GM12891 (cell line): ENCODE results near the gene PCDHGA1.
"Not testable (repeated sequence)": the region's sequence is repeated elsewhere in the genome, so short reads cannot be mapped to it uniquely, and the experiment has no call there.

ENCODE experiments used
- DNase-seq: peaks from one replicate; pipeline ENCODE4 v3.0.0; 2011; ENCODE audit warnings: low spot score; ENCODE audit not compliant: insufficient read length
- FAIRE-seq: peaks from 2 replicates; lab custom pipeline; 2011; peaks lifted over from hg19 to GRCh38; lab: Jason Lieb, UNC
- PAX5 ChIP-seq: IDR thresholded peaks from 2 replicates; pipeline ENCODE4 v1.6.1; 2011; ENCODE audit warnings: low read length, moderate library complexity, mild to moderate bottlenecking; ENCODE audit not compliant: insufficient read depth, severe bottlenecking
- POLR2A ChIP-seq: IDR thresholded peaks from 2 replicates; pipeline ENCODE4 v1.6.1; 2011; ENCODE audit warnings: low read depth, low read length, control low read depth
- POLR2AphosphoS5 ChIP-seq: IDR thresholded peaks from 2 replicates; pipeline ENCODE4 v1.6.1; 2011; ENCODE audit warnings: low read depth, low read length, control low read depth
- POU2F2 ChIP-seq: IDR thresholded peaks from 2 replicates; pipeline ENCODE4 v1.6.1; 2011; ENCODE audit warnings: low read depth, mild to moderate bottlenecking, control low read depth, low read length, moderate library complexity
- SPI1 ChIP-seq: IDR thresholded peaks from 2 replicates; pipeline ENCODE4 v1.6.1; 2011; ENCODE audit warnings: low read depth, low read length, control low read depth
- TAF1 ChIP-seq: IDR thresholded peaks from 2 replicates; pipeline ENCODE4 v1.6.1; 2011; ENCODE audit warnings: low read depth, low read length, control low read depth

The PCDHGA1 gene

DNA sequence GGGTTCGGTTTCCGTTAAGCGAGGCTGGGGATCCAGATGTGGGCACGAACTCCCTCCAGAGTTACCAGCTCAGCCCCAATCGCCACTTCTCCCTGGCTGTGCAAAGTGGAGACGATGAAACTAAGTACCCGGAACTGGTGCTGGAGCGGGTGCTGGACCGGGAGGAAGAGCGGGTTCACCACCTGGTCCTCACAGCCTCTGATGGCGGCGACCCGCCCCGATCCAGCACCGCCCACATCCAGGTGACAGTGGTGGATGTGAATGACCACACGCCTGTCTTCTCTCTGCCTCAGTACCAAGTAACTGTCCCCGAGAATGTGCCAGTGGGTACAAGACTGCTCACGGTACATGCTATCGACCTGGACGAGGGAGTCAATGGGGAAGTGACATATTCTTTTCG is 53.0 kb downstream of the PCDHGA1 start:
- no peak for FAIRE-seq
- no peak for DNase-seq
- no peak for TF ChIP-seq POU2F2

DNA sequence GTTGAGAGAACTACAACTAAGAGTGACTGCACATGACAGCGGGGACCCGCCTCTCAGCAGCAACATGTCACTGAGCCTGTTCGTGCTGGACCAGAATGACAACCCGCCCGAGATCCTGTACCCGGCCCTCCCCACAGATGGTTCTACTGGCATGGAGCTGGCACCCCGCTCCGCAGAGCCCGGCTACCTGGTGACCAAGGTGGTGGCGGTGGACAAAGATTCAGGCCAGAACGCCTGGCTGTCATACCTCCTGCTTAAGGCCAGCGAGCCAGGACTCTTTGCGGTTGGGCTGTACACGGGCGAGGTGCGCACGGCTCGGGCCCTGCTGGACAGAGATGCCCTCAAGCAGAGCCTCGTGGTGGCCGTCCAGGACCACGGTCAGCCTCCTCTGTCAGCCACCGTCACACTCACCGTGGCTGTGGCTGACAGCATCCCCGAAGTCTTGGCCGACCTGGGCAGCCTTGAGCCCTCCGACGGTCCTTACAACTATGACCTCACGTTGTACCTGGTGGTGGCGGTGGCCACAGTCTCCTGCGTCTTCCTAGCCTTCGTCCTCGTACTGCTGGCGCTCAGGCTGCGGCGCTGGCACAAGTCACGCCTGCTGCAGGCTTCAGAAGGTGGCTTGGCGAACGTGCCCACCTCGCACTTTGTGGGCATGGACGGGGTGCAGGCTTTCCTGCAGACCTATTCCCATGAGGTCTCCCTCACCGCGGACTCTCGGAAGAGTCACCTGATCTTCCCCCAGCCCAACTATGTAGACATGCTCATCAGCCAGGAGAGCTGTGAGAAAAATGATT is 54.4 kb downstream of the PCDHGA1 start:
- no peak for FAIRE-seq
- TF ChIP-seq POLR2AphosphoS5: no peak
- no peak for TF ChIP-seq PAX5
- no peak for TF ChIP-seq POLR2A
- no peak for TF ChIP-seq SPI1
- TF ChIP-seq TAF1: no peak
- no peak for TF ChIP-seq POU2F2

DNA sequence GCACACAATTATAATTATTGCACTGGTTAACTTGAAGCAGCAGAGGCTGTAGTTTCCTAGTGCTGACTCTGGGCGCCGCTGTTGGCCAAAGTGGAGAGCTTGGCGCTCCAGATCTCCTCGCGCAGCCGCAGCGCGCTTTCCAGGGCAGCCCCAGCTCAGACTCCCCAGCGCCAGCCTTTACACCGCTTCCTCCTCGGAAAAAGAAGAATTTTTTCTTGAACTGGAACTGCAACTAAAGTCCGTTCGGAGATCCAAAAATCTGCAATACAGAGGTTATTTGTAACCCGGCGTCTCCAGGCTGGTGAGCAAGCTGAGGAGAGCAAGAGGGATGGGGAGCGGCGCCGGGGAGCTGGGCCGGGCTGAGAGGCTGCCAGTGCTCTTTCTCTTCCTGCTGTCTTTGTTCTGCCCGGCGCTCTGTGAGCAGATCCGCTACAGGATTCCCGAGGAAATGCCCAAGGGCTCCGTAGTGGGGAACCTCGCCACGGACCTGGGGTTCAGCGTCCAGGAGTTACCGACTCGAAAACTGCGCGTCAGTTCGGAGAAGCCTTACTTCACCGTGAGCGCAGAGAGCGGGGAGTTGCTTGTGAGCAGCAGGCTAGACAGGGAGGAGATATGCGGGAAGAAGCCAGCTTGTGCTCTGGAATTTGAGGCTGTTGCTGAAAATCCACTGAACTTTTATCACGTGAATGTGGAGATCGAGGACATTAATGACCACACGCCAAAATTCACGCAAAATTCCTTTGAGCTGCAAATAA is 57.4 kb downstream of the PCDHGA1 start, which contains the start of gene PCDHGB4:
Gene PCDHGB4, plus strand, starts transcription at position 142 of the 755 bp plus-strand sequence. Its CDS starts 187 bp downstream, at position 329.
- DNase-seq, FAIRE-seq: not testable (repeated sequence)

More for the DNA sequence above, 54.4 kb downstream of the PCDHGA1 start:
- no peak for DNase-seq

DNA sequence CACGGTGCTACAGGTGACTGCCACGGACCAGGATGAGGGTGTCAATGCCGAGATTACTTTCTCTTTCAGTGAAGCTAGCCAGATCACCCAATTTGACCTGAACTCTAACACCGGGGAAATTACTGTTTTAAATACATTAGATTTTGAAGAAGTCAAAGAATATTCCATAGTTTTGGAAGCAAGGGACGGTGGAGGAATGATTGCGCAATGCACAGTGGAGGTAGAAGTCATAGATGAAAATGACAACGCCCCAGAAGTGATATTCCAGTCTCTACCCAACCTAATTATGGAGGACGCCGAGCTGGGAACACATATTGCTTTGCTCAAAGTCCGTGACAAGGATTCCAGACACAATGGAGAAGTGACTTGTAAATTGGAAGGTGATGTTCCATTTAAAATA is 58.3 kb downstream of the PCDHGA1 start:
- FAIRE-seq: no peak
- TF ChIP-seq TAF1 (no peak), SPI1 (no peak), POLR2AphosphoS5 (no peak), POLR2A (no peak), PAX5 (no peak), POU2F2 (no peak)
- no peak for DNase-seq

DNA sequence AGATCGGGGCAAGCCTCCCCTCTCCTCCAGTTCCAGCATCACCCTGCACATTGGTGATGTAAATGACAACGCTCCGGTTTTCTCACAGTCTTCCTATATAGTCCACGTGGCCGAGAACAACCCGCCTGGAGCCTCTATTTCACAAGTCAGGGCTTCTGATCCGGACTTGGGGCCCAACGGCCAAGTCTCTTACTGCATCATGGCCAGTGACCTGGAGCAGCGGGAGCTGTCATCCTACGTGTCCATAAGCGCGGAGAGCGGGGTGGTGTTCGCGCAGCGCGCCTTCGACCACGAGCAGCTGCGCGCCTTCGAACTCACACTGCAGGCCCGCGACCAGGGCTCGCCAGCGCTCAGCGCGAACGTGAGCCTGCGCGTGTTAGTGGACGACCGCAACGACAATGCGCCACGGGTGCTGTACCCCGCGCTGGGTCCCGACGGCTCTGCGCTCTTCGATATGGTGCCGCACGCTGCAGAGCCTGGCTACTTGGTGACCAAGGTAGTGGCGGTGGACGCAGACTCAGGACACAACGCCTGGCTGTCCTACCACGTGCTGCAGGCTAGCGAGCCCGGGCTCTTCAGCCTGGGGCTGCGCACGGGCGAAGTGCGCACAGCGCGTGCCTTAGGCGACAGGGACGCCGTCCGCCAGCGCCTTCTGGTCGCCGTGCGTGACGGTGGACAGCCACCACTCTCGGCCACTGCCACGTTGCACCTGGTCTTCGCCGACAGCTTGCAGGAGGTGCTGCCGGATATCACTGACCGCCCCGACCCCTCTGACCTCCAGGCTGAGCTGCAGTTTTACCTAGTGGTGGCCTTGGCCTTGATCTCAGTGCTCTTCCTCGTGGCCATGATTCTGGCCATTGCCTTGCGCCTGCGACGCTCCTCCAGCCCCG is 59.1 kb downstream of the PCDHGA1 start:
- FAIRE-seq (no peak), DNase-seq (no peak)
- no peak for TF ChIP-seq SPI1
- no peak for TF ChIP-seq POLR2AphosphoS5
- TF ChIP-seq PAX5: no peak
- TF ChIP-seq POU2F2: no peak
- TF ChIP-seq TAF1: no peak
- TF ChIP-seq POLR2A: no peak

DNA sequence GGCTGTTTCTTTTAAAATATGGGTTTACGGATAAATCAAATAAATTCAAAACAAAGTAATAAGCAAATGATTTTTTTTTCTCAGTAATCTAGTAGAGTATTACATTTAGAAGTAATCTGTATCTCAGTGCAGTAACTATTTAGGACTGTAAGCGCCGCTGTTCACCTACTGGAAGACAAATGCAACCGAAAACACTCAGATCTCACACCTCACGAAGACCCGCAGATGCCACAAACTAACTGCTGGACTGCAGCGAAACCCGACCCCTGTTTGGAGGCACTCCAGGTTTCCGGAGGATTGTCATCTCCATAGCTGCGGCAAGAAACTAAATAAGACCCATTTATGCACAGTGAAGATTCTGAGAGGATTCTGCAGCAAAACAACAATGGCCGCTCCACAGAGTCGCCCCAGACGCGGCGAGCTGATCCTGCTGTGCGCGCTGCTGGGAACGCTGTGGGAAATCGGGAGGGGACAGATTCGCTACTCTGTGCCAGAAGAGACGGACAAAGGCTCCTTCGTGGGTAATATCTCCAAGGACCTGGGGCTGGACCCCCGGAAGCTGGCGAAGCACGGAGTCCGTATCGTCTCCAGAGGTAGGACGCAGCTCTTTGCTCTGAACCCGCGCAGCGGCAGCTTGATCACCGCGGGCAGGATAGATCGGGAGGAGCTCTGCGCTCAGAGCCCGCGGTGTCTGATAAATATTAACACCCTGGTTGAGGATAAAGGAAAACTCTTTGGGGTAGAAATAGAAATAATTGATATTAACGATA is 62.3 kb downstream of the PCDHGA1 start, which contains the start of gene PCDHGA8:
Gene PCDHGA8, plus strand, starts transcription at position 205 of the 770 bp plus-strand sequence. Its CDS starts 181 bp downstream, at position 386.
- no peak for FAIRE-seq
- TF ChIP-seq POLR2A (no peak), PAX5 (no peak), TAF1 (no peak), SPI1 (no peak), POLR2AphosphoS5 (no peak), POU2F2 (no peak)
- DNase-seq: no peak

DNA sequence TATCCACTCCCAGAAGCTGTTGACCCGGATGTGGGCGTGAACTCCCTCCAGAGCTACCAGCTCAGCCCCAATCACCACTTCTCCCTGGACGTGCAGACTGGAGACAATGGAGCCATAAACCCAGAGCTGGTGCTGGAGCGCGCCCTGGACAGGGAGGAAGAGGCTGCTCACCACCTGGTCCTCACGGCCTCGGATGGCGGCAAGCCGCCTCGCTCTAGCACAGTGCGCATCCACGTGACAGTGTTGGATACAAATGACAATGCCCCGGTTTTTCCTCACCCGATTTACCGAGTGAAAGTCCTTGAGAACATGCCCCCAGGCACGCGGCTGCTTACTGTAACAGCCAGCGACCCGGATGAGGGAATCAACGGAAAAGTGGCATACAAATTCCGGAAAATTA is 63.0 kb downstream of the PCDHGA1 start:
- FAIRE-seq (no peak), DNase-seq (no peak)
- TF ChIP-seq PAX5: no peak
- no peak for TF ChIP-seq POLR2AphosphoS5
- no peak for TF ChIP-seq TAF1
- no peak for TF ChIP-seq SPI1
- TF ChIP-seq POU2F2: no peak
- no peak for TF ChIP-seq POLR2A

DNA sequence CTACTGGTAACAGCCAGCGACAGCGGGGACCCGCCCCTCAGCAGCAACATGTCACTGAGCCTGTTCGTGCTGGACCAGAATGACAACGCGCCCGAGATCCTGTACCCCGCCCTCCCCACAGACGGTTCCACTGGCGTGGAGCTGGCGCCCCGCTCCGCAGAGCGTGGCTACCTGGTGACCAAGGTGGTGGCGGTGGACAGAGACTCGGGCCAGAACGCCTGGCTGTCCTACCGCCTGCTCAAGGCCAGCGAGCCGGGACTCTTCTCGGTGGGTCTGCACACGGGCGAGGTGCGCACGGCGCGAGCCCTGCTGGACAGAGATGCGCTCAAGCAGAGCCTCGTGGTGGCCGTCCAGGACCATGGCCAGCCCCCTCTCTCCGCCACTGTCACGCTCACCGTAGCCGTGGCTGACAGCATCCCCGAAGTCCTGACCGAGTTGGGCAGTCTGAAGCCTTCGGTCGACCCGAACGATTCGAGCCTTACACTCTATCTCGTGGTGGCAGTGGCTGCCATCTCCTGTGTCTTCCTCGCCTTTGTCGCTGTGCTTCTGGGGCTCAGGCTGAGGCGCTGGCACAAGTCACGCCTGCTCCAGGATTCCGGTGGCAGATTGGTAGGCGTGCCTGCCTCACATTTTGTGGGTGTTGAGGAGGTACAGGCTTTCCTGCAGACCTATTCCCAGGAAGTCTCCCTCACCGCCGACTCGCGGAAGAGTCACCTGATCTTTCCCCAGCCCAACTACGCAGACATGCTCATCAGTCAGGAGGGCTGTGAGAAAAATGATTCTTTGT is 64.3 kb downstream of the PCDHGA1 start:
- not testable (repeated sequence) for FAIRE-seq, DNase-seq

DNA sequence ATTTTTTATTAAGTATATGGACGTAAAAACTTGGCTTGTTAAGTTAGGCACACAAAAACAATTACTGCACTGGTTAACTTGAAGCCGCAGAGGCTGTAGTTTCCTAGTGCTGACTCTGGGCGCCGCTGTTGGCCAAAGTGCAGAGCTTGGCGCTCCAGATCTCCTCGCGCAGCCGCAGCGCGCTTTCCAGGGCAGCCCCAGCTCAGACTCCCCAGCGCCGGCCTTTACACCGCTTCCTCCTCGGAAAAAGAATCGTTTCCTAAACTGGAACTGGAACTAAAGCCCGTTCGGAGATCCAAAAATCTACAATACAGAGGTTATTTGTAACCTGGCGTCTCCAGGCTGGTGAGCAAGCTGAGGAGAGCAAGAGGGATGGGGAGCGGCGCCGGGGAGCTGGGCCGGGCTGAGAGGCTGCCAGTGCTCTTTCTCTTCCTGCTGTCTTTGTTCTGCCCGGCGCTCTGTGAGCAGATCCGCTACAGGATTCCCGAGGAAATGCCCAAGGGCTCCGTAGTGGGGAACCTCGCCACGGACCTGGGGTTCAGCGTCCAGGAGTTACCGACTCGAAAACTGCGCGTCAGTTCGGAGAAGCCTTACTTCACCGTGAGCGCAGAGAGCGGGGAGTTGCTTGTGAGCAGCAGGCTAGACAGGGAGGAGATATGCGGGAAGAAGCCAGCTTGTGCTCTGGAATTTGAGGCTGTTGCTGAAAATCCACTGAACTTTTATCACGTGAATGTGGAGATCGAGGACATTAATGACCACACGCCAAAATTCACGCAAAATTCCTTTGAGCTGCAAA is 67.6 kb downstream of the PCDHGA1 start, which contains the start of gene PCDHGB5:
Gene PCDHGB5, plus strand, starts transcription at position 192 of the 796 bp plus-strand sequence. Its CDS starts 181 bp downstream, at position 373.
- not testable (repeated sequence) for DNase-seq, FAIRE-seq
